Measurements from ENCODE around the gene NSD1.

NSD1 gene

GRCh38 chr5:177330991-177331842 lies 197.6 kb downstream of the NSD1 start:
- TF ChIP-seq CTCF (IDR thresholded peaks at IDR 0.05; ENCODE audit: insufficient read depth, low read depth, low read length, missing control alignments): no peak
- DNase-seq (ENCODE audit: low read depth): no peak
- no peak overlapping the region for H3K4me3 ChIP-seq (ENCODE audit: low read length)

GRCh38 chr5:177332031-177332895 lies 198.7 kb downstream of the NSD1 start:
- no peak for DNase-seq (ENCODE audit: low read depth)
- TF ChIP-seq CTCF (IDR thresholded peaks at IDR 0.05; ENCODE audit: insufficient read depth, low read depth, low read length, missing control alignments): no peak
- no peak overlapping the region for H3K4me3 ChIP-seq (ENCODE audit: low read length)

GRCh38 chr5:177332896-177333260 lies 199.3 kb downstream of the NSD1 start:
- no peak for DNase-seq (ENCODE audit: low read depth)
- TF ChIP-seq CTCF (IDR thresholded peaks at IDR 0.05; ENCODE audit: insufficient read depth, low read depth, low read length, missing control alignments): no peak

GRCh38 chr5:177333420-177334154 lies 200.0 kb downstream of the NSD1 start:
- TF ChIP-seq CTCF (IDR thresholded peaks at IDR 0.05; ENCODE audit: insufficient read depth, low read depth, low read length, missing control alignments): no peak
- H3K4me3 ChIP-seq (ENCODE audit: low read length): no peak overlapping the region
- no peak for DNase-seq (ENCODE audit: low read depth)

More at GRCh38 chr5:177332896-177333260, 199.3 kb downstream of the NSD1 start:
- H3K4me3 ChIP-seq (ENCODE audit: low read length): no peak overlapping the region

GRCh38 chr5:177334155-177334551 lies 200.6 kb downstream of the NSD1 start:
- TF ChIP-seq CTCF (IDR thresholded peaks at IDR 0.05; ENCODE audit: insufficient read depth, low read depth, low read length, missing control alignments): no peak
- DNase-seq (ENCODE audit: low read depth): no peak
- H3K4me3 ChIP-seq (ENCODE audit: low read length): no peak overlapping the region

GRCh38 chr5:177334781-177335700 lies 201.5 kb downstream of the NSD1 start:
- no peak for DNase-seq (ENCODE audit: low read depth)
- H3K4me3 ChIP-seq (ENCODE audit: low read length): no peak overlapping the region
- no peak for TF ChIP-seq CTCF (IDR thresholded peaks at IDR 0.05; ENCODE audit: insufficient read depth, low read depth, low read length, missing control alignments)
